OCI-LY1 (cell line): ENCODE data around the gene SOCS4.

Experiments used
- CTCF ChIP-seq: fragments of 200-600 bp; sonication (generic), shearing (Covaris generic); IDR thresholded peaks from 2 replicates; pipeline ENCODE4 v1.5.1; 2017; ENCODE audit warnings: mild to moderate bottlenecking, antibody characterized with exemption, low read length, moderate library complexity, mixed read lengths
- EZH2 ChIP-seq: fragments of 200-600 bp; sonication (generic), shearing (Covaris generic); IDR thresholded peaks from 2 replicates; pipeline ENCODE4 v1.8.0; 2017; ENCODE audit warnings: borderline replicate concordance, mixed run types, mild to moderate bottlenecking, antibody characterized with exemption, low read length, moderate library complexity, mixed read lengths

GRCh38 chr14:55073856-55074255, 46.8 kb downstream of the SOCS4 start:
- TF ChIP-seq CTCF (no peak), EZH2 (no peak)
